NCI-H1694 treated with DMSO at 0.1 percent for 48 hours (cell line): Measurements from ENCODE around the gene CENPVL3.
"Not testable (repeated sequence)": the region's sequence is repeated elsewhere in the genome, so short reads cannot be mapped to it uniquely, and the experiment has no call there.

ENCODE experiments used
- DNase-seq: peaks from one replicate; lab custom pipeline; 2025; lab: John Stamatoyannopoulos, UW

Gene CENPVL3

DNA sequence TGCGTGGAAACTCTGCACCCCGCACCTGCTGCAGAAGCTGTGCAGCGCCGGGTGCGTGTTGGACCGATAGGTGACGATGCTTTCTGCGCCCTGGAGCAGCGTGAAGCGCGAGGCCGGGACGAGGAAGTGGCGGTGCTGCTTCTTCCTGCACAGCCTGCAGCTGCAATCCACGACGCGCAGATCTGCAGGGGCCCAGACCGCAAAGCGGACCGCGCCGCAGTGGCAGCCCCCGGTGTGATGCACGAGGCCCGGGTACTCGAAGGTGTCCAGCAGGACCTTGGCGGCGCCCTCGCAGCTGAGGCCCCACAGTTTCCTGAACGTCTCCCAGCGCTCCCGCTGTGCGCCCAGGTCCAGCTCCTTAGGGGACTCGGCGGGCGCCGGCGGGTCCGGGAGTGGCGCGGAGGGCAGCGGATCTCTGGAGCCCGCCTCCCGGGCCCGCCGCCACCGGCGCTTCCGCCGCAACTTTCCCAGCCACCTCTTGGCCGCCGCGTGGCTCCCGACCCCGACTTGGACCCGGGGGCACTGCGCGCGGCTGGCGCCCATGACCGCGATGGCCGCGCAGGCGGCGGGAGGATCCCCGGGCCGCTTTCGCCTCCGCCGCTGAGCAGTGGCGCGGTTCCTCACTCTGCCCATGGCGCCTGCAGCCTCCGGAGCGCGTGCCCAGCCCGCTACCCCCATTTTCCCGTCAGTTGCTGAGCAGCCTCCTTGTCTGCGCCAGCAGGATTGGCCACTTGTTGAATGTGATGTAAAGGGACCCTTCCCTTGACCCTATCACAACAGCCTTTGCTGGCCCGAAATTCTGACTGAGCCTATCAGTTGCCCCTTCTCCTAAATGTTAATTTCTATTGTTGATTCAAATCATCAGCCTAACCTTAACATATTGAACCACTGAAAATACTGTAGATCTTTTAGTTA, at the start of gene CENPVL3:
TSS of gene CENPVL3 (minus strand) at position 672 of the 915 bp plus-strand sequence. CDS start at position 633, 39 bp downstream.
- not testable (repeated sequence) for DNase-seq

DNA sequence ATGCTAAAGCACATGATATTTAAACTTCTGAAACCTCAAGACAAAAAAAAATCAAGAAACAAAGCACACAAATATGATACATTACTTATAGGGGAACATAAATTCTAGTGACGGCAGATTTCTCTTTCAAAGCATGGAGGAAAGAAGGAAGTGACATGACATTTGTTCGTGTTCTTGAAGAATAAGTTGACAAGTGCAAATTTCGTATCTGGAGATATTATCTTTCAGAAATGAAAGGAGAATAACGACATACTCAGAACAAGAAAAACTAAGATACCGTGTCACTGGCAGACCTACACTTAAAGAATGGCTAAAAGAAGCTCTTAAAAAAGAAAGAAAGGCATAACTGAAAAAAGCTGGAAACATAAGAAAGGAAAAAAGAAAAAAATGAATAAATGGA, 47.3 kb upstream of the CENPVL3 start:
- DNase-seq: no peak

GRCh38 chrX:51643377-51643776, 24.7 kb upstream of the CENPVL3 start:
- DNase-seq: no peak

DNA sequence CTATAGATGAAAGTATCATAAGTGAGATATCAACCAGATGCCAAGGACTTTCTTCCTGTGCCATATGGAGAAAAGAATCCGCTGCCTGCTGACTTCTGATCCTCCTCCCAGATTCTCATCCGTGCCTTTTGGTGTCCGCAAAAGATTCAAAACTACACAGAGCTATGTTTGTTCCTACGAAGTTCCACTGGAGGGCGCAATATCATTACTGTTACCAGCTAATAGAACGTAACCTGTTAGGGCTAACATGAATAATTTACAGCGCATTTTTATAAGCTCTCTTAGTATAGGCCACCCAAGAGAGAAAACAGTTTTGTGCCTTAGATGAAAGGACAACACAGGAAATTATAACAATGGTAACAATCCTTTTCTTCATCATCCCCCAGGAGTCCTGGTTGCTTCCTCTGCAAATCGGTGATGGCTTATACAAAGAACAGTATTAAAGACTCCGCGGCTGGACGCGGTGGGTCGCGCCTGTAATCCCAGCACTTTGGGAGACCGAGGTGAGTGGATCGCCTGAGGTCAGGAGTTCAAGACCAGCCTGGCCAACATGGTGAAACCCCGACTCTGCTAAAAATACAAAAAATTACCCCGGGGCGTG, 22.8 kb upstream of the CENPVL3 start:
- DNase-seq: peak; percentile 34

DNA sequence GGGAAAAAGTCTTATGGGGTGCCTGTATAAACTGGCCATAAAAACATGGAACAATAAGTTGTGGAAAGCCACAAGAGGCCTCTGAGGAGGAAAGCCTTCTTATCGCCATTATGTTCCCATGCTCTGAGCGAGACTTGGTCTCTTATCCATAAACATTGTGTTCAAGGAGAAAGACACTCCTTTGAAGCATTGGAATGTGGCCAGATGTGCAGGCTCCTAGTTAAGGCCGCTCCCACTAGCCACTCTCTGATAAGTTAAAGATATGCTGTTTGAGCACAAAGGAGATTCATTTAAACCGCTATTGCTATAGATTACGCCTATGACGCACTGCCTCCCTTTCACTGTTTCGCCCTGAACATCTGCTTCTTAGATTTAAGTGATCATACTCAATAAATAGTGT, 17.8 kb upstream of the CENPVL3 start:
- DNase-seq: not testable (repeated sequence)

GRCh38 chrX:51614353-51615012, 4.2 kb downstream of the CENPVL3 start:
- no peak for DNase-seq

- DNase-seq: no peak
Observed at GRCh38 chrX:51608766-51609165, 9.9 kb downstream of the CENPVL3 start.

DNA sequence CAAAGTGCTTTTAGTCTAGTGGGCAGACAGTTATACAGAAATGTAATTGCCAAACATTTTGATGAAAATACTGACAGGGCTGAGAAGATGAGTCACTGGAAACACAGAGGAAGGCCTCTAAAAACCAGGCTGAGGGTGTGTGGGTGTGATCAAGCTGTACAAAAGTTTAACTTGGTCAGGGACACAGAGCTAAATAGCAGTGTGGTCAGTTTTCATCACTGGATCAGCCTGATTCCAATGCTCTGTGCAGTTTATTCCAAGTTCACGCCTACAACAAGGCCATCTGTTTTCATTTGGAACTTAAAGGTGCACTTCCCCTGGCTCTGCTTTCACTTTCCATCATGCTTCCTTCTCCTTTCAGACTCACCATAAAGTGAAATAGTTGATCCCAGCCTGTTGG, 10.6 kb downstream of the CENPVL3 start:
- no peak for DNase-seq

DNA sequence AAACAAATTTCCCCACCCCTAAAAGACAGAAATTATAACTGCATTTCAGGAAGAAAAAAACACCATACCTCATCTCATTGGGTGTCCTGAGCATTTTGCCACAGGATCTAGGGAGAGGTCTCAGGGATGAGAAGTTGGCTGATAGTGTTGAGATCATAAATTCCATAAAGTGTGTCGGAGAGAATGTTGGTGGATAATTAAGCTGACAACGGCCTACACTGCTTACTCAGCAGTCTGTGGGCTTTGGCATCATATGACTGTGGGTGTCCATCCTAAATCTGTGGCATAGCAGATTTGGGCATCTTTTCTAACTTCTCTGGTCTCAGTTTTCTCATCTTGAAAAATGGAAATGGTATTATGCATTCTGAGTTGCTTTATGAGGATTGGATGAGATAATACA, 12.3 kb downstream of the CENPVL3 start:
- no peak for DNase-seq

DNA sequence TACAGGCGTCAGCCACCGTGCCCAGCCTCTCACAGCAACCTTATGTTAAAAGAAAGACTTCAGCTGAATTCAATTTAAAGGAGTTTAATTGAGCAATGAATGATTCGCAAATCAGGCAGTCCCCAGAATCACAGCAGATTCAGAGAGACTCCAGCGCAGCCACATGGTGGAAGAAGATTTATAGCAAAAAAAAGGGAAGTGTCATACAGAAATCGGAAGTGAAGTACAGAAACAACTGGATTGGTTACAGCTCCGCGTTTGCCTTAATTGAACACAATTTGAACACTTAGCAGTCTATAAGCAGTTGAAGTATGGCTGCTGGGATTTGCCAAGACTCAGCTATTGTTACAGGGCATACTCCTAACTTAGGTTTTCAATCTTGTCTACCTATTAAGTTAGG, 19.8 kb downstream of the CENPVL3 start:
- no peak for DNase-seq

DNA sequence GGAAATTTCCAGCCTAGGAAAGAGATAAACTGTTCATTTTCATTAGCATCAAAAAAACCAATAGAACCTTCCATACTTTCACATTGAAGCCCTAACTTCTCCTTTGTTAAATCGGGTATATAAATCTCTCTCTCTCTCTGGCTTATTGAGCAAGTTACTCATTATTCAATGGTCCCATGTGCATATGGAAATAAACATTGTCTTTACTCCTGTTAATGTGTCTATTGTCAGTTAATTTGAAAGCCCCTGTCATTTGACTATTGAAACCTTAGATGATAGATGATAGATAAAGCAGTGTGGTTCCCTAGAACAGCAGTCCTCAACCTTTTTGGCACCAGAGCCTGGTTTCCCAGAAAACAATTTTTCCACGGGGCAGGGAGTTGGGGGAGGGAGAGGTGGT, 46.8 kb downstream of the CENPVL3 start:
- no peak for DNase-seq

- no peak for DNase-seq
Observed at GRCh38 chrX:51569561-51569960, 49.2 kb downstream of the CENPVL3 start.

DNA sequence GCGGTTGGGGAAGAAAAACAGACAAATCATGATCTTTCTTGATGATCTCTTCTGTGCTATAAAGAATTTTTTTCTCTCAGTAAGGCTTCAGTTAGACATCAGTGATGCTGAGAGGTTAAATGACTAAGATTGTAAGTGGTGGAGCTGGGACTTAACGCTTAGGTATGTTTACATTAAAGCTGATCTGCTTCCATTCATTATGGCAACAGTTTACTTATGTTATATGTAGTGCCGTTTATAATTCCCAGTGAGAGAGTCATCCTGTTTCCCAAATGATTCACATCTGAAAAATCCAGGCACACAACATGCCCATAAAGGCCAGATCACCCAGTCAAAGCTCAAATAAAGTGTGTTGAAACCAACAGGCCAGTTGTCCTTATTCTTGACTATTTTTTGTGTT, 50.1 kb downstream of the CENPVL3 start:
- DNase-seq: no peak
